NCI-H2081 (cell line): Measurements from ENCODE around the gene DYNC2H1.
A peak's percentile ranks its signal among the peaks of the same experiment; 100 is the strongest.
"Not testable (repeated sequence)": the region's sequence is repeated elsewhere in the genome, so short reads cannot be mapped to it uniquely, and the experiment has no call there.

Source experiments
- DNase-seq, 2 experiments: peaks; one replicate each; lab custom pipeline; 2025; lab: John Stamatoyannopoulos, UW

Gene DYNC2H1

GRCh38 chr11:103367650-103368049 is 258.4 kb downstream of the DYNC2H1 start:
- DNase-seq: no peak

GRCh38 chr11:103368145-103368544 is 258.9 kb downstream of the DYNC2H1 start:
- DNase-seq: no peak

GRCh38 chr11:103370076-103370475 is 260.9 kb downstream of the DYNC2H1 start:
- no peak for DNase-seq

- DNase-seq: no peak
Observed at GRCh38 chr11:103372906-103373305, 263.7 kb downstream of the DYNC2H1 start.

- DNase-seq: not testable (repeated sequence)
Observed at GRCh38 chr11:103374227-103374626, 265.0 kb downstream of the DYNC2H1 start.

- no peak for DNase-seq
Observed at GRCh38 chr11:103378931-103379330, 269.7 kb downstream of the DYNC2H1 start.

- DNase-seq: no peak
Observed at GRCh38 chr11:103380031-103380430, 270.8 kb downstream of the DYNC2H1 start.

- DNase-seq: no peak
Observed at GRCh38 chr11:103384652-103385051, 275.4 kb downstream of the DYNC2H1 start.

- DNase-seq: no peak
Observed at GRCh38 chr11:103395612-103396011, 286.4 kb downstream of the DYNC2H1 start.

- no peak for DNase-seq
Observed at GRCh38 chr11:103396237-103396636, 287.0 kb downstream of the DYNC2H1 start.

GRCh38 chr11:103397369-103397768 is 288.1 kb downstream of the DYNC2H1 start:
- no peak for DNase-seq

GRCh38 chr11:103398829-103399228 is 289.6 kb downstream of the DYNC2H1 start:
- DNase-seq: no peak

GRCh38 chr11:103406357-103406756 is 297.1 kb downstream of the DYNC2H1 start:
- DNase-seq: no peak

- DNase-seq: no peak
Observed at GRCh38 chr11:103407641-103408040, 298.4 kb downstream of the DYNC2H1 start.

GRCh38 chr11:103413266-103413888 is 304.2 kb downstream of the DYNC2H1 start:
- DNase-seq: no peak

GRCh38 chr11:103418014-103418413 is 308.8 kb downstream of the DYNC2H1 start:
- no peak for DNase-seq

GRCh38 chr11:103420593-103420992 is 311.4 kb downstream of the DYNC2H1 start:
- no peak for DNase-seq

GRCh38 chr11:103433386-103434072 is 324.3 kb downstream of the DYNC2H1 start:
- DNase-seq: peak in 1 of 2 experiments; percentile 10

- peak in 1 of 2 experiments; percentile 30 for DNase-seq
Observed at GRCh38 chr11:103434073-103434411, 324.8 kb downstream of the DYNC2H1 start.

- no peak for DNase-seq
Observed at GRCh38 chr11:103436131-103436770, 327.0 kb downstream of the DYNC2H1 start.

- no peak for DNase-seq
Observed at GRCh38 chr11:103441021-103441420, 331.8 kb downstream of the DYNC2H1 start.

GRCh38 chr11:103448966-103449365 is 339.7 kb downstream of the DYNC2H1 start:
- DNase-seq: no peak

GRCh38 chr11:103450241-103450640 is 341.0 kb downstream of the DYNC2H1 start:
- no peak for DNase-seq
